Astrocyte (in vitro differentiated cells and primary cell): ENCODE data around the gene OXTR.

Experiments used
- CTCF ChIP-seq: IDR thresholded peaks from 2 replicates; pipeline ENCODE4 v1.5.1; 2011; ENCODE audit warnings: low read depth, mild to moderate bottlenecking, inconsistent platforms, low read length, moderate library complexity; ENCODE audit not compliant: insufficient read depth
- EZH2 ChIP-seq: IDR thresholded peaks from 2 replicates; pipeline ENCODE4 v1.6.1; 2012; ENCODE audit warnings: mild to moderate bottlenecking, low read length, inconsistent platforms; ENCODE audit not compliant: insufficient read depth

GRCh38 chr3:8755097-8755496 lies 14.3 kb downstream of the OXTR start:
- TF ChIP-seq CTCF (no peak), EZH2 (no peak)
